ENCODE data around the gene PARS2.

The PARS2 gene

DNA sequence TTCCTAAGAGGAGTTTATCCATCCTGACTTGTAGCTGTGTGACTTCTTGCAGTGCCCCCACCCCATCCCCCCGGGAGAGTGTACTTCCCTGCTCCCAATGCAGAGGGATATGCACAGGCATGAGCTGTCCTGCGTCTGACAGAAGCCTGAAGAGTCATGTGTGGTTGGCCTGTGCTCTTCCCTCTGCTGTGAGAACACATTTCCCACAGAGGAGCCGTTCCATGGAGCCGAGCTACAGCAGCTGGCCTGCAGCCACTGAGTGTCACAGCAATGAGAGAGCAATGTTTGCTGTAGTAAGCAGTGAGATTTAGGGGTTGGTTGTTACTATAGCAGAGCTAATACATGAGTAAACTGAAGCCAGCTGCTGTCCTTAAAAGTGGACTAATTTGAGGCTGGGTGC, 22.0 kb downstream of the PARS2 start:
- H2BK5ac ChIP-seq (ENCODE audit: low read length): no peak overlapping the region
- no peaks in the 10 kb centered on the region for H3K79me1 ChIP-seq (ENCODE audit: low read depth, low read length)
- H3K4ac ChIP-seq (ENCODE audit: low read length): no peak overlapping the region
- H3K4me2 ChIP-seq (ENCODE audit: insufficient read depth, low read length, poor library complexity, severe bottlenecking): no peak overlapping the region
- no peak overlapping the region for H3K27ac ChIP-seq (replicated peaks; ENCODE audit: low read length)
- WGBS, 2 donors (ENCODE audit: extremely low coverage in 2 of 2, insufficient read length in 2 of 2, insufficient replicate concordance in 1 of 2): no CpG with 5 or more reads among the region's 4 CpGs
- no peak overlapping the region for H2BK120ac ChIP-seq (ENCODE audit: low read depth, low read length)
- no peaks in the 10 kb centered on the region for H3K27me3 ChIP-seq (ENCODE audit: control insufficient read depth in 3 of 3, insufficient read depth in 3 of 3, low read depth in 1 of 3, low read length in 3 of 3)
- no peak overlapping the region for H2BK12ac ChIP-seq (ENCODE audit: low read length)
- H3K36me3 ChIP-seq (replicated peaks in 1 of 2; ENCODE audit: control insufficient read depth in 2 of 2, insufficient read depth in 2 of 2, low read length in 2 of 2): peaks cover 38 to 64% of the 10 kb centered on the region in 2 donors
- H4K91ac ChIP-seq (ENCODE audit: low read depth, low read length, poor library complexity): no peak overlapping the region
- DNase-seq (ENCODE audit: low spot score): no peak
- H3K9ac ChIP-seq (ENCODE audit: low read depth, low read length, poor library complexity): no peak overlapping the region
- no peak overlapping the region for H2BK15ac ChIP-seq (ENCODE audit: low read length)
- H3K4me1 ChIP-seq (ENCODE audit: control insufficient read depth in 2 of 2, insufficient read depth in 1 of 2, low read depth in 1 of 2, low read length in 2 of 2): no peaks in the 10 kb centered on the region
- no peak overlapping the region for H3K18ac ChIP-seq (ENCODE audit: low read length)
- H2AFZ ChIP-seq (ENCODE audit: low read length): no peak overlapping the region
- no peaks in the 10 kb centered on the region for H3K9me3 ChIP-seq (replicated peaks in 1 of 2; ENCODE audit: control insufficient read depth in 2 of 2, insufficient read depth in 1 of 2, low read depth in 1 of 2, low read length in 2 of 2)
- no peak overlapping the region for H3K4me3 ChIP-seq (ENCODE audit: low read length in 2 of 2)
- no peak overlapping the region for H4K8ac ChIP-seq (ENCODE audit: low read depth, low read length)
- H3K14ac ChIP-seq (ENCODE audit: low read length): no peak overlapping the region
- H2AK5ac ChIP-seq (ENCODE audit: low read depth, low read length): no peak overlapping the region
- H3K23ac ChIP-seq (ENCODE audit: low read depth, low read length, poor library complexity): no peak overlapping the region

DNA sequence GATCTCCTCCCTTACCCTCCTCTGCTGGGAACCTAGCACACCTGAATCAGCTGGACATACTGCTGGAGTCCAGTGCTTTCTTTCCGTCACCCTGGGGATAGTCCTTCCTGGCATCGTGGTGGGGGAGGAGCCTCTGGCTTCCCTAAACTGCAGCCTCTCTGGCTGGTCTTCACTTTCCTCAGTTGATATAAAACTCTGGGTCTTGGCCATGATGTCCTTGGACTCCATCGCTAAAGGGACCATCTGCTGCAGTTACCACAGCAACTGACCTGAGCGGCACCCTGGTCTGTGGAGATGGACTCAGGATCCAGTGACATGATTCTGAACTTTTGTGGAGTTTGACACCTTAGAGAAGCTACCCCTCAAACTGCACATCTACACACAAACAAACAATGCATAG, 22.8 kb downstream of the PARS2 start:
- no peak overlapping the region for H4K91ac ChIP-seq (ENCODE audit: low read depth, low read length, poor library complexity)
- H3K18ac ChIP-seq (ENCODE audit: low read length): no peak overlapping the region
- no peak overlapping the region for H2BK5ac ChIP-seq (ENCODE audit: low read length)
- no peak overlapping the region for H3K23ac ChIP-seq (ENCODE audit: low read depth, low read length, poor library complexity)
- H2BK12ac ChIP-seq (ENCODE audit: low read length): no peak overlapping the region
- H2AFZ ChIP-seq (ENCODE audit: low read length): no peak overlapping the region
- H3K4me1 ChIP-seq (ENCODE audit: control insufficient read depth in 2 of 2, insufficient read depth in 1 of 2, low read depth in 1 of 2, low read length in 2 of 2): no peaks in the 10 kb centered on the region
- no peak overlapping the region for H3K4ac ChIP-seq (ENCODE audit: low read length)
- no peaks in the 10 kb centered on the region for H3K9me3 ChIP-seq (replicated peaks in 1 of 2; ENCODE audit: control insufficient read depth in 2 of 2, insufficient read depth in 1 of 2, low read depth in 1 of 2, low read length in 2 of 2)
- H3K27ac ChIP-seq (replicated peaks; ENCODE audit: low read length): no peak overlapping the region
- no peak overlapping the region for H4K8ac ChIP-seq (ENCODE audit: low read depth, low read length)
- no peaks in the 10 kb centered on the region for H3K79me1 ChIP-seq (ENCODE audit: low read depth, low read length)
- WGBS, 2 donors (ENCODE audit: extremely low coverage in 2 of 2, insufficient read length in 2 of 2, insufficient replicate concordance in 1 of 2): no CpG with 5 or more reads among the region's 4 CpGs
- H3K27me3 ChIP-seq (ENCODE audit: control insufficient read depth in 3 of 3, insufficient read depth in 3 of 3, low read depth in 1 of 3, low read length in 3 of 3): no peaks in the 10 kb centered on the region
- no peak overlapping the region for H2AK5ac ChIP-seq (ENCODE audit: low read depth, low read length)
- no peak overlapping the region for H3K9ac ChIP-seq (ENCODE audit: low read depth, low read length, poor library complexity)
- H3K36me3 ChIP-seq (replicated peaks in 1 of 2; ENCODE audit: control insufficient read depth in 2 of 2, insufficient read depth in 2 of 2, low read length in 2 of 2): peaks cover 45 to 72% of the 10 kb centered on the region in 2 donors
- DNase-seq (ENCODE audit: low spot score): no peak
- no peak overlapping the region for H3K4me2 ChIP-seq (ENCODE audit: insufficient read depth, low read length, poor library complexity, severe bottlenecking)
- H3K4me3 ChIP-seq (ENCODE audit: low read length in 2 of 2): no peak overlapping the region
- H2BK15ac ChIP-seq (ENCODE audit: low read length): no peak overlapping the region
- no peak overlapping the region for H2BK120ac ChIP-seq (ENCODE audit: low read depth, low read length)
- H3K14ac ChIP-seq (ENCODE audit: low read length): no peak overlapping the region

DNA sequence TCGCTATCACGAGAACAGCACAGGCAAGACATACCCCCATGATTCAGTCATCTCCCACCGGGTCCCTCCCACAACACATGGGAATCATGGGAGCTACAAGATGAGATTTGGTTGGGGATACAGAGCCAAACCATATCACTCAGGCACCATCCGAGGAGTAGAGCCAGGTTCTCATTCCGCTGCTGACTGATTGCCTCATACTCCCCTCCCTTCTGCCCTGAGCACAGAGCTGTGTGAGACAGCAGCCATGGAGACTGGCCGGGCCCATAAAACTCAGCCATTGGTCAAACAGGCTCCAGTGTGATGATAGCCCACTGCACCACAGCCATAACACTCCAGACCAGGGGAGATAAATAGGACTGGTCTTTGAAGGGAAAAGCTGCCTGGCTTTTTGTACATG, 26.1 kb downstream of the PARS2 start:
- Histone ChIP-seq H2AFZ (ENCODE audit: low read length) (no peak overlapping the region), H3K23ac (ENCODE audit: low read depth, low read length, poor library complexity) (no peak overlapping the region), H3K36me3 (replicated peaks in 1 of 2; ENCODE audit: control insufficient read depth in 2 of 2, insufficient read depth in 2 of 2, low read length in 2 of 2) (peaks cover 44 to 93% of the 10 kb centered on the region in 2 donors), H2BK15ac (ENCODE audit: low read length) (no peak overlapping the region), H3K4ac (ENCODE audit: low read length) (no peak overlapping the region), H3K79me1 (ENCODE audit: low read depth, low read length) (no peaks in the 10 kb centered on the region), H3K9me3 (replicated peaks in 1 of 2; ENCODE audit: control insufficient read depth in 2 of 2, insufficient read depth in 1 of 2, low read depth in 1 of 2, low read length in 2 of 2) (no peaks in the 10 kb centered on the region), H2BK120ac (ENCODE audit: low read depth, low read length) (no peak overlapping the region), H3K4me2 (ENCODE audit: insufficient read depth, low read length, poor library complexity, severe bottlenecking) (no peak overlapping the region), H3K14ac (ENCODE audit: low read length) (no peak overlapping the region), H3K18ac (ENCODE audit: low read length) (no peak overlapping the region), H2AK5ac (ENCODE audit: low read depth, low read length) (no peak overlapping the region), H4K91ac (ENCODE audit: low read depth, low read length, poor library complexity) (no peak overlapping the region), H3K4me1 (ENCODE audit: control insufficient read depth in 2 of 2, insufficient read depth in 1 of 2, low read depth in 1 of 2, low read length in 2 of 2) (no peaks in the 10 kb centered on the region), H3K27me3 (ENCODE audit: control insufficient read depth in 3 of 3, insufficient read depth in 3 of 3, low read depth in 1 of 3, low read length in 3 of 3) (no peaks in the 10 kb centered on the region), H3K4me3 (ENCODE audit: low read length in 2 of 2) (no peak overlapping the region), H2BK12ac (ENCODE audit: low read length) (no peak overlapping the region), H4K8ac (ENCODE audit: low read depth, low read length) (no peak overlapping the region), H3K27ac (replicated peaks; ENCODE audit: low read length) (no peak overlapping the region), H2BK5ac (ENCODE audit: low read length) (no peak overlapping the region), H3K9ac (ENCODE audit: low read depth, low read length, poor library complexity) (no peak overlapping the region)
- DNase-seq (ENCODE audit: low spot score): no peak
- no CpG with 5 or more reads among the region's 6 CpGs for WGBS, 2 donors (ENCODE audit: extremely low coverage in 2 of 2, insufficient read length in 2 of 2, insufficient replicate concordance in 1 of 2)

DNA sequence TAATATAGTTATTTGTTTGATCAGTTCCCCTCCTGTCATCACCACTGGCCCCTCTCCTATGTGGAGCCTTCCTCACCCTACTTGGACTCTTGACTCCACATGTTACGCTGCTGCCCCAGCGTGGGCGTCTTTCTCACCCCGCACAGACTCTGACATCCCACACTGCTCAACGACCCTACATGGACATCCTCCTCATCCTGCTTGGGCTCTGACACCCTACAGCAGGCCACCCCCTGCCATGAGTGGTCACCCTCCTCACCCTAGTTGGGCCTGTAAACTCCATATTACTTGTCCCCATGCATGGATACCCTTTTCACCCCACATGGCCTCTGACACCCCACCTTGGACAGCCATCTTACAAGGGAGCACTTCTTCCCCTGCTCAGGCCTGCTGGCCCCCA, 27.6 kb downstream of the PARS2 start:
- Histone ChIP-seq H4K8ac (ENCODE audit: low read depth, low read length) (no peak overlapping the region), H3K9ac (ENCODE audit: low read depth, low read length, poor library complexity) (no peak overlapping the region), H2AFZ (ENCODE audit: low read length) (no peak overlapping the region), H3K18ac (ENCODE audit: low read length) (no peak overlapping the region), H3K79me1 (ENCODE audit: low read depth, low read length) (no peaks in the 10 kb centered on the region), H3K4me2 (ENCODE audit: insufficient read depth, low read length, poor library complexity, severe bottlenecking) (no peak overlapping the region), H3K27ac (replicated peaks; ENCODE audit: low read length) (no peak overlapping the region), H3K9me3 (replicated peaks in 1 of 2; ENCODE audit: control insufficient read depth in 2 of 2, insufficient read depth in 1 of 2, low read depth in 1 of 2, low read length in 2 of 2) (no peaks in the 10 kb centered on the region), H2BK120ac (ENCODE audit: low read depth, low read length) (no peak overlapping the region), H4K91ac (ENCODE audit: low read depth, low read length, poor library complexity) (no peak overlapping the region), H3K14ac (ENCODE audit: low read length) (no peak overlapping the region), H3K4me3 (ENCODE audit: low read length in 2 of 2) (no peak overlapping the region), H3K4me1 (ENCODE audit: control insufficient read depth in 2 of 2, insufficient read depth in 1 of 2, low read depth in 1 of 2, low read length in 2 of 2) (no peaks in the 10 kb centered on the region), H3K4ac (ENCODE audit: low read length) (no peak overlapping the region), H3K36me3 (replicated peaks in 1 of 2; ENCODE audit: control insufficient read depth in 2 of 2, insufficient read depth in 2 of 2, low read length in 2 of 2) (peaks cover 39 to 93% of the 10 kb centered on the region in 2 donors), H2BK15ac (ENCODE audit: low read length) (no peak overlapping the region), H2BK5ac (ENCODE audit: low read length) (no peak overlapping the region), H2BK12ac (ENCODE audit: low read length) (no peak overlapping the region), H3K27me3 (ENCODE audit: control insufficient read depth in 3 of 3, insufficient read depth in 3 of 3, low read depth in 1 of 3, low read length in 3 of 3) (no peaks in the 10 kb centered on the region), H3K23ac (ENCODE audit: low read depth, low read length, poor library complexity) (no peak overlapping the region), H2AK5ac (ENCODE audit: low read depth, low read length) (no peak overlapping the region)
- no peak for DNase-seq (ENCODE audit: low spot score)
- no CpG with 5 or more reads among the region's 5 CpGs for WGBS, 2 donors (ENCODE audit: extremely low coverage in 2 of 2, insufficient read length in 2 of 2, insufficient replicate concordance in 1 of 2)
